Measurements from ENCODE around the gene PSMB8.

PSMB8 gene

GRCh38 chr6:32867554-32868256 is 23.9 kb upstream of the PSMB8 start:
- TF ChIP-seq CTCF (conservative IDR thresholded peaks at IDR 0.05; ENCODE audit: low read depth, low read length) = no peak
- no peak for DNase-seq (ENCODE audit: low read depth)
- no peak overlapping the region for H3K4me3 ChIP-seq (ENCODE audit: low read length)

DNA sequence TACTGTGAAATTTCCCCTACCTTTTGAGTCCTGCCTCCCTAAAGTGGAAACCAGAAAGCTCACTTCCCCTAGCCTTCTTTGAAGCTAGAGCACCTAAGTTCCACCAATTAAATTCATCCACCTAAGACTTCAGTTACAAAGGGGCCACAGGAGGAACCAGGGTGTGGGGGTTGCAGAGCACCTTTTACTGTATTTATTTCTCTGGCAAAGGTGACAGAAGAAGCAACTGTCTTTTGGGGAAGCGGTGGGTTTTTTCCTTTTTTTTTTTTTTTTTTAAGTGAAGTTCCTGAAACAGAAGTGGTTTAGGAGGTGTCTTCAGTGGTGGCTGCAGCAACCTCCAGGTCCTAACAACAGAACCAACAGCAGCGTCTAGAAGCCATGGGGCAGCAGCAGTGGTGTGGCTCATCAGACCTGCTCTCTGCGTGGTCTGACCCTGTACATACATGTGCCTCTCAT is 23.2 kb upstream of the PSMB8 start:
- no peak overlapping the region for H3K4me3 ChIP-seq (ENCODE audit: low read length)
- no peak for TF ChIP-seq CTCF (conservative IDR thresholded peaks at IDR 0.05; ENCODE audit: low read depth, low read length)
- no peak for DNase-seq (ENCODE audit: low read depth)

DNA sequence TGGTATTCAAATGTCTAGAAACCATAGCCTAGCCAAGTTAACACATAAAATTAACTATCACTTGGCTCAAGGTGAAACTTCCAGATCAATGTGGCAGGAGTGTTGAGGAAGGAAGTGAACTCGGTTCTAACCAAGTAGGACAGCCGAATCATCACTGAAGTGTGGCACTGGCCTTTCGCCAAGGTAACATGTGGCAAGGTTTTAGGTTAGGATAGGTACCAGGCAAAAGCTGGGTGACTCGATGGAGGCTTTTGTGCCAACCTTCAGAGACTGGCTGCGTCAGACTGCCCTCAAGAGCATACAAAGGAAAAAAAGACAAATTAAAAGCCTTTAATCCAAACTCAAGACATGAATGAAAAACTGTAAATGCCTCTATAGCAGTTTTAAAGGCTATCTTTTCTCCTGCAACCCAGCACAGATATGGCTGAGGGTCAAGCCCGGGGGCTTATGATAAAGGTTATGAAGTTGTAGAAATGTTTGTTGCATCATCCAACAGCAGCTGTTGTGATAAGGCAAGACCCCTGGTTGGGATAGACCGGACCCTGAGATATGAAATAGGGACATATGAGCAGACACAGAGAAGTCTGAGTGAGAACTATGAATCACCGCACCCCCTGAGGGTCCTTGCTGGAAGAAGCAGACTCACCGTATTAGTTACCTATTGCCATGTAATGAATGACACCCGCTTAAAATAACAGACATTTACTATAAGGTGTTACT is 22.0 kb upstream of the PSMB8 start:
- H3K4me3 ChIP-seq (ENCODE audit: low read length) = no peak overlapping the region
- TF ChIP-seq CTCF (conservative IDR thresholded peaks at IDR 0.05; ENCODE audit: low read depth, low read length) = no peak
- DNase-seq (ENCODE audit: low read depth) = no peak

- no peak for TF ChIP-seq CTCF (conservative IDR thresholded peaks at IDR 0.05; ENCODE audit: low read depth, low read length)
- no peak for DNase-seq (ENCODE audit: low read depth)
- H3K4me3 ChIP-seq (ENCODE audit: low read length) = no peak overlapping the region
These were observed 18.9 kb upstream of the PSMB8 start for GRCh38 chr6:32862725-32863124.

GRCh38 chr6:32860674-32861073 is 16.8 kb upstream of the PSMB8 start:
- TF ChIP-seq CTCF (conservative IDR thresholded peaks at IDR 0.05; ENCODE audit: low read depth, low read length) = no peak
- DNase-seq (ENCODE audit: low read depth) = no peak
- no peak overlapping the region for H3K4me3 ChIP-seq (ENCODE audit: low read length)

- no peak overlapping the region for H3K4me3 ChIP-seq (ENCODE audit: low read length)
- no peak for DNase-seq (ENCODE audit: low read depth)
- no peak for TF ChIP-seq CTCF (conservative IDR thresholded peaks at IDR 0.05; ENCODE audit: low read depth, low read length)
These were observed 14.3 kb upstream of the PSMB8 start for GRCh38 chr6:32858194-32858593.
